Muscle of leg (tissue), 11 donors: ENCODE results near the gene PELI1. TPM values are rescaled to one million over a fixed set of nuclear protein-coding genes. Genes with fewer than 3 reads are reported as not detected.

Source experiments
- DNase-seq: peaks from one replicate; pipeline ENCODE4 v3.0.0; 2013
- H3K27ac ChIP-seq: one replicate; pipeline ENCODE4 v1.5.1; 2013; ENCODE audit warnings: mild to moderate bottlenecking, low read length, control low read depth
- H3K27me3 ChIP-seq: one replicate; pipeline ENCODE4 v1.6.1; 2013; ENCODE audit warnings: low read length; ENCODE audit not compliant: control insufficient read depth, insufficient read depth
- H3K36me3 ChIP-seq: one replicate; pipeline ENCODE4 v1.6.1; 2013; ENCODE audit warnings: low read length; ENCODE audit not compliant: control insufficient read depth, insufficient read depth
- H3K4me1 ChIP-seq: one replicate; pipeline ENCODE4 v1.6.1; 2013; ENCODE audit warnings: low read length; ENCODE audit not compliant: control insufficient read depth, insufficient read depth
- H3K4me3 ChIP-seq: one replicate; pipeline ENCODE4 v1.5.1; 2013; ENCODE audit warnings: low read length, control low read depth
- H3K9me3 ChIP-seq: replicated peaks from 2 replicates; pipeline ENCODE4 v1.6.1; 2013; ENCODE audit warnings: low read depth, low read length; ENCODE audit not compliant: control insufficient read depth
- WGBS: methylation state at CpG from one replicate; pipeline ENCODE4 v1.1.5; 2013; ENCODE audit warnings: missing lambda C conversion rate; ENCODE audit not compliant: insufficient coverage; 5-methylcytosine and 5-hydroxymethylcytosine counted together
- polyA plus RNA-seq, 8 donors: library from polyadenylated mRNA; unstranded; fragments of 120-200 nt; gene quantifications; one replicate each; pipeline versions ENCODE4 v1.2.1 to v1.2.3, GENCODE V29; 2013; ENCODE audit warnings: inconsistent platforms in 1 of 8, low replicate concordance in 1 of 8; ENCODE audit not compliant: insufficient read length in 8 of 8, insufficient read depth in 1 of 8
- total RNA-seq: library from RNA; stranded (reverse); fragments of 120-200 nt; gene quantifications from one replicate; pipeline ENCODE4 v1.2.4, GENCODE V29; 2013

The PELI1 gene
- total and polyA plus RNA-seq, 9 donors = 12.2 to 24.2 (median 17.9) TPM

- Histone ChIP-seq H3K4me3 (no peak overlapping the region), H3K9me3 (no peaks in the 10 kb centered on the region), H3K27ac (no peak overlapping the region), H3K27me3 (no peaks in the 10 kb centered on the region), H3K4me1 (peaks cover 5% of the 10 kb centered on the region), H3K36me3 (no peaks in the 10 kb centered on the region)
- 91% methylated on average over 1 of the region's 3 CpGs for WGBS
- no peak for DNase-seq
Measured at GRCh38 chr2:64137996-64138395, 6.2 kb downstream of the PELI1 start.

GRCh38 chr2:64137567-64137966 is 6.7 kb downstream of the PELI1 start:
- WGBS = no CpG with 5 or more reads among the region's 3 CpGs
- peaks cover 5% of the 10 kb centered on the region for H3K4me1 ChIP-seq

GRCh38 chr2:64135421-64135820 is 8.8 kb downstream of the PELI1 start:
- H3K27me3 ChIP-seq = no peaks in the 10 kb centered on the region
- H3K27ac ChIP-seq = no peak overlapping the region
- peaks cover 3% of the 10 kb centered on the region for H3K4me1 ChIP-seq
- WGBS = no CpG with 5 or more reads among the region's 1 CpG
- H3K36me3 ChIP-seq = no peaks in the 10 kb centered on the region
- H3K9me3 ChIP-seq = no peaks in the 10 kb centered on the region
- DNase-seq = no peak
- no peak overlapping the region for H3K4me3 ChIP-seq

More at GRCh38 chr2:64137567-64137966, 6.7 kb downstream of the PELI1 start:
- no peaks in the 10 kb centered on the region for H3K9me3 ChIP-seq
- no peak overlapping the region for H3K27ac ChIP-seq
- H3K27me3 ChIP-seq = no peaks in the 10 kb centered on the region
- H3K4me3 ChIP-seq = no peak overlapping the region
- H3K36me3 ChIP-seq = no peaks in the 10 kb centered on the region
- peak; percentile 40 for DNase-seq

GRCh38 chr2:64134813-64135212 is 9.4 kb downstream of the PELI1 start:
- Histone ChIP-seq H3K9me3 (no peaks in the 10 kb centered on the region), H3K4me3 (no peak overlapping the region), H3K27ac (no peak overlapping the region), H3K4me1 (peaks cover 3% of the 10 kb centered on the region), H3K27me3 (no peaks in the 10 kb centered on the region), H3K36me3 (no peaks in the 10 kb centered on the region)
- no peak for DNase-seq

GRCh38 chr2:64133828-64134227 is 10.4 kb downstream of the PELI1 start:
- no peak for DNase-seq
- Histone ChIP-seq H3K9me3 (no peaks in the 10 kb centered on the region), H3K27ac (no peak overlapping the region), H3K27me3 (no peaks in the 10 kb centered on the region), H3K4me3 (no peak overlapping the region), H3K36me3 (no peaks in the 10 kb centered on the region), H3K4me1 (peaks cover 3% of the 10 kb centered on the region)

GRCh38 chr2:64133354-64133753 is 10.9 kb downstream of the PELI1 start:
- Histone ChIP-seq H3K9me3 (no peaks in the 10 kb centered on the region), H3K4me3 (no peak overlapping the region), H3K27ac (no peak overlapping the region), H3K4me1 (peaks cover 1% of the 10 kb centered on the region), H3K36me3 (no peaks in the 10 kb centered on the region), H3K27me3 (no peaks in the 10 kb centered on the region)
- DNase-seq = no peak
- WGBS = 100% methylated on average over 1 of the region's 1 CpG

GRCh38 chr2:64130333-64130732 is 13.9 kb downstream of the PELI1 start:
- no CpG with 5 or more reads among the region's 2 CpGs for WGBS
- no peak overlapping the region for H3K4me3 ChIP-seq

GRCh38 chr2:64128943-64129391 is 15.3 kb downstream of the PELI1 start:
- Histone ChIP-seq H3K4me3 (no peak overlapping the region), H3K9me3 (no peaks in the 10 kb centered on the region), H3K27ac (no peak overlapping the region), H3K4me1 (no peaks in the 10 kb centered on the region), H3K27me3 (no peaks in the 10 kb centered on the region), H3K36me3 (no peaks in the 10 kb centered on the region)
- DNase-seq = peak; percentile 28

More at GRCh38 chr2:64130333-64130732, 13.9 kb downstream of the PELI1 start:
- H3K9me3 ChIP-seq = no peaks in the 10 kb centered on the region
- H3K27ac ChIP-seq = no peak overlapping the region
- H3K27me3 ChIP-seq = no peaks in the 10 kb centered on the region
- no peaks in the 10 kb centered on the region for H3K36me3 ChIP-seq
- DNase-seq = no peak
- no peaks in the 10 kb centered on the region for H3K4me1 ChIP-seq

- Histone ChIP-seq H3K4me3 (no peak overlapping the region), H3K9me3 (no peaks in the 10 kb centered on the region), H3K4me1 (no peaks in the 10 kb centered on the region), H3K27me3 (no peaks in the 10 kb centered on the region), H3K36me3 (no peaks in the 10 kb centered on the region), H3K27ac (no peak overlapping the region)
- DNase-seq = no peak
- WGBS = no CpG with 5 or more reads among the region's 1 CpG
Measured at GRCh38 chr2:64128406-64128805, 15.8 kb downstream of the PELI1 start.

GRCh38 chr2:64127119-64127518 is 17.1 kb downstream of the PELI1 start:
- WGBS = 100% methylated on average over 1 of the region's 2 CpGs
- Histone ChIP-seq H3K36me3 (no peaks in the 10 kb centered on the region), H3K27me3 (no peaks in the 10 kb centered on the region), H3K4me3 (no peak overlapping the region), H3K27ac (no peak overlapping the region), H3K4me1 (no peaks in the 10 kb centered on the region), H3K9me3 (no peaks in the 10 kb centered on the region)
- DNase-seq = no peak

- Histone ChIP-seq H3K4me1 (no peaks in the 10 kb centered on the region), H3K27me3 (no peaks in the 10 kb centered on the region), H3K4me3 (no peak overlapping the region), H3K36me3 (no peaks in the 10 kb centered on the region), H3K27ac (no peak overlapping the region), H3K9me3 (no peaks in the 10 kb centered on the region)
- 100% methylated on average over 2 of the region's 3 CpGs for WGBS
- no peak for DNase-seq
Measured at GRCh38 chr2:64126601-64127000, 17.6 kb downstream of the PELI1 start.
